HG02840 (cell line): ENCODE data around the gene DLGAP1.

Experiments
- ATAC-seq: cut with Tn5 transposase; IDR thresholded peaks from one replicate; pipeline ENCODE4 v1.9.1; 2021; ENCODE audit warnings: mild to moderate bottlenecking, moderate library complexity, moderate number of reproducible peaks; ENCODE audit not compliant: unreplicated experiment, low FRiP score

The DLGAP1 gene

DNA sequence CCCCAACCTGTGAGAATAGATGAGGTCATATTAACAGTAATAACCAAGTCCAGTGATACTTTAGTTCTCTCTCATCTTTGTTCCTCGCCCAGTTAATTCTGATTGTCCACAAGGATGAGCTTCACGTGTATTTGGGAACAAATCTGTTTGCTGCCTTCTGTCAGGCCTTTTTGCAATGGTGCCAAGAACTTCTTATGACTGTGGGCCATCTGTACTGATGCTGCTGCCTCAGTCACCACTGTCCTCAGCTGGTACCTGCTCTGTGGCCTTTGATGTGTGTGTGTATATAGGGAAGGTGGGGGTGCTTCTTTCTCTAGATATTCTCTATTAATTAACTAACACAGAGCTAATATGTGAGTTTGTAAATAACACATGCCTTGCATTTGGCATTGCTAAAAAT, 612.3 kb downstream of the DLGAP1 start:
- no peak for ATAC-seq

DNA sequence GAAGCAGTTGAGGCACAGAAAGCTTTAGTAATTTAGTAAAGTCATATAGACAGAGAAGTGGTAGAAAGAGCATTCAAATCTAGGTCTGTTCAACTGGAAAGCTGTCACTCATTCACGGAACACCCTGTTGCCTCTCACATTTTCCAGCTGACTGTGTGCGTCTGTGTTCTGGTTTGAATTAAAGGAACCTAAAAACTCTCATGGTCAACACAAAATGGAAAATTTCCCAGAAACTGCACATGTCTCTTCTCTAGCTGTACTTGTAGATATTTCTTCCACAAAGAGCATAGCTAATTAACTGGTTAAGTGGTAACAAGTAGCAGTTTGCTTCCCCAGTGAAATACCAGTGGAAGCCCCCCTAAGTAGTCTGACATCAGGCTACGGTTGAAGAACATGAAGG, 614.3 kb downstream of the DLGAP1 start:
- ATAC-seq: no peak

GRCh38 chr18:3839581-3839981, 615.5 kb downstream of the DLGAP1 start:
- no peak for ATAC-seq

DNA sequence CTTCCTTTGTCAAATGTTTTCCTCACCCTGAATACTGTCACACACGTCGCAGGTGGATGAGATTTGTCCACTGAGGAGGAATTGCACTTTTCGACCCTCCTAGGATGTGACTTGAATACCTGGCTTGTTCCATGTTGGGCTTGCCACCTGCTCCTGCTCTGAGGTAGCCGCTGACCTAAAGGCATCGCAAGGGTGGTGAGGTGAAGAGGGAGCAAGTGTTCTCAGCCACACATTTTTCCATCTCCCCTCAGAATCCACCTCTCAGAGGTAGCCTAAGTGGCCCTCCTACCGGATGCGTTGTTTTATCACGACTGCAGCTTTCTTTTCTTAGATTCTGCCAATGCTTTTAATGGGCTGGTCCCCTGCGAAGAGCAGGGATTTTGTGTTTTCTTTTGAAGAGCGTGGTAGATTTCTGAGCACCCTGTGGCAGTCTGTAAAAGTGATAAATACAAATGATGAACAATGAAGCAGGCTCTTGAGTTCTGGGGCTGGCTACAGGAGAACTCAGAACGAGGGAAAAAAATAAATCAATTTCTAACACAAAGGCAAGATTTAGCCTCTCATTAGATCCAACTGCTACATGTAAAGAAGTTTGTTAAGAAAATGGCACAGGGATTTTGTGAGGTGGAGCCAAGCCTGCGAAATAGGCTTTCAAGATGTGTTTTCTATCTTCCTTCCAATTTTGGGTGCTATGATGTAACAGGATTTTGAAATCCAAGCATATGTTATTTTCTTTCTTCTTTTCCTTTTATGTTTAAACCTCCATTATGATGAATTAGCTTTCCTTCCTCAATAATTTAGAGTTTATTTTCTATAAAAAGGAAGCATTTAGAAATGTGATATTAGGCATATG, 618.4 kb downstream of the DLGAP1 start:
- ATAC-seq: no peak

DNA sequence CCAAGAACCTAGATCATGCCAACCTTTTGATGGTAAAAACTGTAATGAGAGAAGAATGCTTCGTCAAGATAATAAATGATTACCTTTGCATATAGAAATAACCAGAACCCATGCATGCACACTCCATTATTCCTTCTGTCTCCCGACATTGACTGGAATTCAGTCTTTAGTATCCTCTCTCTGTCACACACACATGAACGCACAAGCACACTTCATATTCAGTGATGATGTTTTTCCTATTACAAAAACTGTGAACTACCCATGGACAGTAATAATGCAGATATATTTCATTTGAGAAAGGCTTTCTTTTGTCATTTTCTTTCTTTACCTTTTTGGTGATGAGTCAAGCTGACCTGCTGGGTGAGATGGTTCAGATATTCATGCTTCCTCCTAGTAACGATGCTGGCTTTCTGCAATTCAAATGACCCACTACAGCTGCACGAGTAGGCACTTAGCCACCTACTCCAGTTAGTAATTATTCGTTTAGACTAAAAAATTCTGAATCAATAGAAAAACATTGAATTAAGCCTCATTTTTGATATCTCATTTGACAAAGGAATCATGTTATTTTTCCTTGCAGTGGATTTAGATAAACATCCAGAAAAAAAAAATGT, 623.0 kb downstream of the DLGAP1 start:
- no peak for ATAC-seq

GRCh38 chr18:3830604-3831003, 624.5 kb downstream of the DLGAP1 start:
- no peak for ATAC-seq

- no peak for ATAC-seq
Observed at GRCh38 chr18:3827236-3827845, 627.8 kb downstream of the DLGAP1 start.

DNA sequence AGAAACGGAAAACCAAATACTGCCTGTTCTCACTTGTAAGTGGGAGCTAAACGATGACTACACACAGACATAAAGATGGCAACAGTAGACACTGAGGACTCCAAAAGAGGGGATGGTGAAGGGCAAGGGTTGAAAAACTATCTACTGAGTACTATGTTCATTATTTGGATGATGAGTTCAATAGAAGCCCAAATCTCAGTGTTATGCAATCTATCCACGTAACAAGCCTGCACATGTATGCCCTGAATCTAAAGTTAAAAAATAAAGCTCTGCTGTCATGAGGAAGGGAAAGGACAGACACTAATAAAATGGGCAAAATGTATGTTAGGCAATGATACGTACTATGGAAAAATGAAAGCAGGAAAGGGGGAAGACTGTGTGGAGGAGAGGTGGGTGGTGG, 629.1 kb downstream of the DLGAP1 start:
- no peak for ATAC-seq

- no peak for ATAC-seq
Observed at GRCh38 chr18:3824101-3824500, 631.0 kb downstream of the DLGAP1 start.

- no peak for ATAC-seq
Observed at GRCh38 chr18:3823073-3823472, 632.0 kb downstream of the DLGAP1 start.

DNA sequence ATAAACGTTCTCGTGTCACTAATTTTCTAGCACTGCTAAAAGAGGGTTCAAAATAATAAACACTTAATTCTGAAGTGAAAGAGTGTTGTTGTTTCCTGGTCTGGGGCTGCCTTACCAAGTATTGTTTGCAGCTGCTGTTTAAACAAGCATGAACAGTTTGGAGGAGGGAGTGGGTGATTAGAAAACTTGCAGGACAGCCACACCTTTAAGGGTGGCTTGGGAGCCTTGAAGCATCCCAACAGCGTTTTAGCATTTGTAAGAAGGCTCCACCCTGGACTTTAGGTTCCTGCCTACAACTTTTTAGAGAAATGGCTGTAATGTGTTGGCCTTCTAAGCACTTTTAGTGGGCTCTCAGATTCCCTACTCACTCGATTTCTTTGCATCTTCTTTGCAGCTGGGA, 633.6 kb downstream of the DLGAP1 start:
- ATAC-seq: no peak

- ATAC-seq: no peak
Observed at GRCh38 chr18:3819961-3820360, 635.1 kb downstream of the DLGAP1 start.

DNA sequence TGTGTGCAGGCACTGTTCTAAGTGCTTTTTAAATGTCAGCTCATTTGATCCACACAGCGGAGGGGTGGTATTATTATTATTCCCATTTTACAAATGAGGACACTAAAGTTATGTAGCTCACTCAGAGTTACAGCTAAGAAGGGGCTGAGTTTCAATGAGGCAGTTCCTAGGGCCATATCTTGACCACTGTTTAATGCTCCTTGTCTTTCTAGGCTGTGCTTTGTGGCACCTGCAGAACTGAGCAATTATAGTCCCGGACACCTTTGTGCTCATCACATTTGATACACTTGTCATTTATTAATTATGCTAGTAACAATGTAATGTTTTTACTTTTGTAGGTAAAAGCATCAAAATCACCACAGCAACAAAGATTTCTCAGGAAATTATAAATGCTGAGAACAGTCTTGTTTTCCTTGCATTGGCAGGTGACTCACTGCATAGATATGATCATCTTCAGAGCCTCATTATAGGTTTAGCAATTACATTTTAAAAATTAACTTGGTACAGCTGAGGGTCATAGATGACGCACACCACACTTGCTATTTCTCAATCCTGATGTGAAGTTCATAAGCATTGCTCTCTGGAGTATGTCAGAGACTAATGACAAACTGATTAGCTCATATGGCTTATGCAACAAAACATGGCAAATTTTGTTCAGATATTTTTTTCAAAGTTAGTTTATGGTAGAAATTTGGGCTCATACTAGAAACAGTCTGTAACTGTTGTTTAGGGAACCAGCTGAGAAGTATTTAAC, 638.3 kb downstream of the DLGAP1 start:
- no peak for ATAC-seq

DNA sequence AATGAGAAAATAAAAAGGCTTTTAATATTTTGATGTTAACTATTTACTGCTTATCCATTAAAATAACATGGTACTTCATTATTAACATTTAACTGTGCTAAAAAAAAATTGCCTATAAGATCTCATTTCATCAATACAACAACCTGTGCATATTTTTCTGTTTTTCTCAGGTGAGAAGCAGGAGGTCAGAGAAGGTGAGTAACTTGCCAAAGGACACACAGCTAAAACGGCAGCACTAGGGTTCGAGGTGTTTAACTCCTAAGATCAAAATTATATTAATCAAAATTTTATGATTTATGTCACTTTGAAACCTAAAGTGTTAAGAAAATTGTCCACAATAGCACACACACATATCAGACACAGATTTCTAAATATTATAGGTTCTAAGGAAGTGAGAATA, 639.1 kb downstream of the DLGAP1 start:
- no peak for ATAC-seq

- no peak for ATAC-seq
Observed at GRCh38 chr18:3814816-3815215, 640.3 kb downstream of the DLGAP1 start.

DNA sequence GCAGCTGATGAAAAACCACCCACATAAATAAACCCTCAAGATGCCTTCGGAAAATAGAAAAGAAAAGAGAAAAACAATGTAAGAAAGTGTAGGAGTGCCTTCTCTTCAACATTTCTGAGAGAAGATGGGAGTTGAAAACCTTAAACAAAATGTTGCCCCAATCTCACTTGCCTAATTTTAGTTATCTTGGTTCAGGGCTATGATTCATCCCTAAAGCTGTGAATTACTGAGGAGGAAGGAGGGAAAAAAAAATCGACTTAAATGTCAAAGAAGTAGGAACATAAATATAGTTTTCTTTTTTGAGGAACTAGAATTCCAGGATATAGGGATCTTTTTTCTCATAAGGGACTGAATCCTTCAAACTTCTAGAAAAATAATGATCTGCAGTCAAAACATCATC, 644.8 kb downstream of the DLGAP1 start:
- no peak for ATAC-seq

DNA sequence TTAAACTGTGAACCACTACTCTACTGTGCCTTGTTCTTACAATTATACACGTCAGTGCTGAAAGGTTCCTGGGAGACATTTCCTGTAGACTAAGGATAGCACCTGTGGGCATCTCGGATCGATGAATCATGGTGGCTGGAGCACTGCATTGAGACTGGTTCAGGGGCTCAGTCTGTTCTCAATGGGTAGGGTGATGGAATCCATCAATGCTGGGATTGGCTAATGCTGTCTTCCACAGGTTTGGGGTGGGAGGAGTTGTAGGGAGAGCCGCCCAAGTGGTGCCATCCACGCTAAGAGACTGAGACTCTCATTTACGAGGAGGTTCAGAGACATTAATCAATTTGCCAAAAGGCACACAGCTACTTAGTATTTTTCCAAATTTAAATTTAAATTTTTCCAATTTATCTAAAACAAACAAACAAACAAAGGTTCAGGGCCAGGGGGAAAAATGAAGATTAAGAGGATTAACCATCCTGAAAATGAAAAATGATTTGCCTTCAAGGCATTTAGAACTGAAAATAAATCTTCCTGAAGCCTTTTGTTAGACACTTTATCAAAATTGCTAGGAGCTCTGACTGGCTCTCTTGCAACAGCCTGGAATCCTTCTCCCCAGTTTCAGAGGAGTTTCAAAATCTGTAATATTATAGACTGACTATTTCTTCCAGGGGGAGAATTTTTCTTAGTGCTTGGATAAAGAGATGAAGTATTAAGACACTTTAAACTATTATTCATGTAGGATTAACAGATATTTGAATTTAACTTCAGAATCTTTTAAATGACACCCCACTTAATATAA, 645.9 kb downstream of the DLGAP1 start:
- no peak for ATAC-seq

DNA sequence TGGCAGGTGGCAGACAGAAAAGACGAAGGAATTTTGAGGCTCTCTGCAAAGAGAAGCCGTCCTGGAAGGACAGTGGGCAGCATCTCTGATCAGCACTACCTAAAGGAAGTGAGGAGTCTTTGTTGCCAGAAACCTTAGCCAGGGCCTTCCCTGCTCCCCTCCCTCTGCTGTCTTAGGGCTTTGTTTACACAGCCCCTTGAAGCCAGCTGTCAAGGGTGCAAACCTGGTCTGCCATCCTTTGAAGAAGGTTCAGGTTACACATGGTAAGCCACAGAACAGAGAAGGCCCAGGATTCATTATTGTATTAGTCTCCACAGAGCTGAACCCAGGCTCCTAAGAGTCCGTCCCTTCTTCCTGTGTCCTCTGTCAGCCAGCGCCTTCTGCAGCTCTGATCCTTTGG, 648.5 kb downstream of the DLGAP1 start:
- no peak for ATAC-seq

GRCh38 chr18:3804336-3804735, 650.8 kb downstream of the DLGAP1 start:
- ATAC-seq: no peak

DNA sequence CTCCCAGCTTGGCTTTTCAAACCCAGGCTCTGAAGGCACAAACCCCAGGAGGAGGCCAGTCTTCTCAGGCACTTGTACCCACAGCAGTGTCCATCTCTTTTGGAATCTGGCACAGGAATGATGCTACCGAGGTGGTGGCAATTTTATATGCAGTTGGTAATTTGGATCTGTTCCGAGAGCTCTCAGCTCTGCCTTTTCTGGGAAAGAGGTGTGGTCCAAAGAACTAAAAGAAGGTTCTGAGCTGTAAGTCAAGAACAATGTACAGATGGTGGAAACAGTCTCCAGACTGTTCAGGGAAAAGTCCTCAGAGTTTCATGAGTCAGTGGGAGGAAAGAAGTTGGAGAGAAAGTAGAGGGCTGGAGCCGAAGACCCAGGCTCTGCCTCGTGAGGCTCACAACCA, 651.8 kb downstream of the DLGAP1 start:
- ATAC-seq: no peak
